Stimulated activated CD8-positive, alpha-beta memory T cell treated with anti-CD3 and anti-CD28 coated beads, Interleukin-15, amount 100 ng/mL, for 4 hours (primary cell): ENCODE data around the gene PHACTR1.
"Not testable (repeated sequence)": the region's sequence is repeated elsewhere in the genome, so short reads cannot be mapped to it uniquely, and the experiment has no call there.

Source experiments
- DNase-seq, 2 donors: peaks; one replicate each; pipeline ENCODE4 v3.0.0-alpha.2; 2020; ENCODE audit warnings: low read depth in 2 of 2

The PHACTR1 gene

GRCh38 chr6:12716298-12716916 lies at the start of gene PHACTR1:
TSS of gene PHACTR1 (plus strand) at chr6:12716767.
- no peak for DNase-seq

GRCh38 chr6:12666886-12667285 lies 49.7 kb upstream of the PHACTR1 start:
- no peak for DNase-seq

GRCh38 chr6:12675931-12676330 lies 40.6 kb upstream of the PHACTR1 start:
- DNase-seq: no peak

- DNase-seq: no peak
These were observed 37.2 kb upstream of the PHACTR1 start for GRCh38 chr6:12679341-12679740.

GRCh38 chr6:12693122-12693521 lies 23.4 kb upstream of the PHACTR1 start:
- DNase-seq: no peak

GRCh38 chr6:12698298-12698697 lies 18.3 kb upstream of the PHACTR1 start:
- no peak for DNase-seq

- no peak for DNase-seq
These were observed 11.6 kb upstream of the PHACTR1 start for GRCh38 chr6:12704946-12705345.

- no peak for DNase-seq
These were observed 7.5 kb upstream of the PHACTR1 start for GRCh38 chr6:12709116-12709515.

GRCh38 chr6:12709556-12710232 lies 6.9 kb upstream of the PHACTR1 start:
- DNase-seq: no peak

GRCh38 chr6:12710921-12711320 lies 5.6 kb upstream of the PHACTR1 start:
- no peak for DNase-seq

GRCh38 chr6:12714022-12714421 lies 2.5 kb upstream of the PHACTR1 start:
- no peak for DNase-seq

GRCh38 chr6:12715437-12715836 lies 1.1 kb upstream of the PHACTR1 start:
- DNase-seq: no peak

- DNase-seq: no peak
These were observed 789 bp downstream of the PHACTR1 start for GRCh38 chr6:12717356-12717755.

- no peak for DNase-seq
These were observed 1.4 kb downstream of the PHACTR1 start for GRCh38 chr6:12718015-12718414.

GRCh38 chr6:12719017-12719416 lies 2.5 kb downstream of the PHACTR1 start:
- no peak for DNase-seq

GRCh38 chr6:12720310-12720709 lies 3.7 kb downstream of the PHACTR1 start:
- no peak for DNase-seq

GRCh38 chr6:12725263-12725662 lies 8.7 kb downstream of the PHACTR1 start:
- DNase-seq: no peak

GRCh38 chr6:12729467-12729866 lies 12.9 kb downstream of the PHACTR1 start:
- DNase-seq: no peak

- not testable (repeated sequence) for DNase-seq
These were observed 14.2 kb downstream of the PHACTR1 start for GRCh38 chr6:12730809-12731208.

- DNase-seq: no peak
These were observed 17.3 kb downstream of the PHACTR1 start for GRCh38 chr6:12733876-12734275.

GRCh38 chr6:12735786-12736185 lies 19.2 kb downstream of the PHACTR1 start:
- DNase-seq: no peak

GRCh38 chr6:12748411-12748810 lies 31.8 kb downstream of the PHACTR1 start:
- DNase-seq: no peak

GRCh38 chr6:12748815-12749521 lies 32.4 kb downstream of the PHACTR1 start:
- DNase-seq: no peak
